Activated naive CD8-positive, alpha-beta T cell treated with anti-CD3 and anti-CD28 coated beads, Interleukin-2, amount 50 U/mL, for 16 hours (primary cell): Measurements from ENCODE around the gene PLCL2.
"Not testable (repeated sequence)": the region's sequence is repeated elsewhere in the genome, so short reads cannot be mapped to it uniquely, and the experiment has no call there.

Experiments
- DNase-seq: peaks from one replicate; pipeline ENCODE4 v3.0.0-alpha.2; 2020; ENCODE audit warnings: low read depth, low spot score

Gene PLCL2

DNA sequence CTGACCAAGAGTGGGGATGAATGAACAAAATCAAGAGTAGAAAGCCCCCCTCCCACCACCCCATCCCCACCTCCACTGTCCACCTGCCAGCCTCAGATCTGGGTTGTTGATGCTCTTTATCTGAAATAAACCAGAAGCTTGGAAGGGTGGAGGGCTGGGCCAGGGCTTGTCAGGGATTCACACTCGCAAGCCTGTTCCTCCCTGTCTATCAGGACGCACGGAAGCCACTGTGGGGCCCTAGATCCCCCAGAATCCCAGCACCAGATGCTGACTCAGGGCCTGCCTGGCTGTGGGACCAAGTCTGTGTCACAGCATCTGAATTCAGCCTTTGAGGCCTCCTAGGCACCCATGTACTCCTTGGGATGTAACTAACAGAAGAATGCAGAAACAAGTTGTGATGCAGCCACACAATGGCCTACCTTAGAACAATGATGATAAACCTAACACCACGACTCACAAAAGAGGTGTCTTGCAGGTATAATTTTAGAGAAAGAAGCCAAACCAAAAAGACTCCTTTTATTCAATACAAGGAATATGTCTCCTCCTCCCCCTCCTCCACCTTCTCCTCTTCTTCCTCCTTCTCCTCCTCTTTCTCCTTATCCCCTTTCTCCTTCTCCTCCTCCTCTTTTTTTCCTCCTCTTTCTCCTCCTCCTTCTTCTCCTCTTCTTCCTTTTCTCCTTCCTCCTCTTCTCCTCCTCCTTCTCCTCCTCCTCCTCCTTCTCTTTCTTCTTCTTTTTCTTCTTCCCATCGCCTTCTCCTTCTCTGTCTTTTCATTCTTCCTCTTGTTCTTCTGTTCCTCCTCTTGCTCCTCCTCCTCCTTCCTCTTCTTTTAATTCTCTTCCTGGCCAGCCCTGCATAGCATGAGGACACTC, 234.7 kb downstream of the PLCL2 start:
- DNase-seq = no peak

- no peak for DNase-seq
Measured at GRCh38 chr3:17120115-17120514, 235.4 kb downstream of the PLCL2 start.

DNA sequence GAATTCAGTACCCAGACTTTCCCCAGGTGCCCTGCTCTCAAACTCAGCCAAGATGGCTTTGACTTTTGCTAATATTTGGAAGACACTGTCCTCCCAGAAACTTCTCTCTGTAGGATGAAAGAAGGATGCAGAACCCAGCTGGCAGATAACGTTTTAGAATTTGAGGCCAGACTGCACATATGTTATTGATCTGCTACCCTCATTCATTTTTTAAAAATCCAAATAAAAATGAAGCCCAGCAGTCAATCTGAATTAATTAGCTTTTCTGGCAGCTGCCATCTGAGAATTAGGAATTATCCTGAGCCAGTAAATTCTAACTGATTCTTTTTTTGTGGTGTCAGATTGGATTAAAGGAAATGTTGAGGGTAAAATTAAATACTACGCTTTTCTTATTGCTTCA, 236.6 kb downstream of the PLCL2 start:
- no peak for DNase-seq

DNA sequence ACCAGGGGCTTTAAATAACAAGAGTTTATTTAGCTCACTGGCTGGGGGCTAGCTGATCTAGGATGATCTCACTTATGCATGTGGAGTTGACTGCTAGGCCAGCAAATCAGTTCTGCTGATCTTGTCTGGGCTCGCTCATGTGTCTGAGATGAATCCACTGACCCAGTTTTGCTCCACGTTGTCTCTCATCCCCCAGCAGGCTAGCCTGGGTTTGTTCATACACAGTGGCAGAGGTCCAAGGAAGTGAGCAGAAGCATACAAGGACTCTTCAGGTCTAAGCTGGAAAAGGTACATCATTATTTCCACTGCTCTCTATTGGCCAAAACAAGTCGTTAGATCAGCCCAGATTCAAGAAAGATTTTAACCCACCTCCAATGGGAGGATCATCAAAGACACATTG, 238.0 kb downstream of the PLCL2 start:
- no peak for DNase-seq

DNA sequence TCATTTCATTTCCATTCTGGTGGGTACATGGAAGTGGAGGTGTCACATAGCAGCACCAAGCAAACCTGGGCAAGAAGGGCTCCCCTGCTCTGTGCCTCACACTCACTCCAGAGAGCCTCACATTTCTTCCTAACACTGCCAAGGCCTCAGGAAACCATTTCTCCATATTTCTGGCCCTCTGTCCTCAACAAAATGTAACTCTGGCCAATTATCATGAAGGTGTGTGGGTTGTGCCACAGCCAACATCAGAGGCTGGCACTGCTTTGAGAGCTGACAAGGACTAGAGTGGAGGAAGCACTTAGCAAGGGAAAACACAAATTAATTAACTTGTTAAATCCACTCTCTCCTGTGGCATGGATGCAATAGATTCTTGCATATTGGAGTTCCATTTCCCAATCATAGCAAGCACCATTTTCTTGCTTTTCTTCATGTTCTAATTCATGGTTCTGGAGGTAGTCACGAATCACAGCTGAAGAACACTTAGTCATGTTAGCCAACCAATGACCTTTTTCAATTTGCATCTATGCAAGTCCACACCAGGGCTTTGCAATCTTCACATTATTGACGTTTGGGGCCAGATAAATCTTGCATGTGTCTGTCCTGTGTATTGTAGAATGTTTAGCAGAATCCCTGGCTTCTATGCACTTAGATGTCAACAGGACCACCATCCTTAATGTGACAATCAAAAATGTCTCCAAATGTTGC, 241.1 kb downstream of the PLCL2 start:
- DNase-seq = no peak

DNA sequence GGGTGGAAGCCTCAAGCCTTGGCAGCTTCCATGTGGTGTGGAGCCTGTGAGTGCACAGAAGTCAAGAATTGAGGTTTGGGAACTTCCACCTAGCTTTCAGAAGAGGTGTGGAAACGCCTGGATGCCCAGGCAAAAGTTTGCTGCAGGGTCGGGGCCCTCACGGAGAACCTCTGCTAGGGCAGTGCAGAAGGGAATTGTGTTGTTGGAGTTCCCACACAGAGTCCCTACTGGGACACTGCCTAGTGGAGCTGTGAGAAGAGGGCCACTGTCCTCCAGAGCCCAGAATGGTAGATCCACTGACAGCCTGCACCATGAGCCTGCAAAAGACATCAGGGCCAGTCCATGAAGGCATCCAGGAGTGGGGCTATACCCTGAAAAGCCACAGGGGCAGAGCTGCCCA, 243.9 kb downstream of the PLCL2 start:
- not testable (repeated sequence) for DNase-seq

DNA sequence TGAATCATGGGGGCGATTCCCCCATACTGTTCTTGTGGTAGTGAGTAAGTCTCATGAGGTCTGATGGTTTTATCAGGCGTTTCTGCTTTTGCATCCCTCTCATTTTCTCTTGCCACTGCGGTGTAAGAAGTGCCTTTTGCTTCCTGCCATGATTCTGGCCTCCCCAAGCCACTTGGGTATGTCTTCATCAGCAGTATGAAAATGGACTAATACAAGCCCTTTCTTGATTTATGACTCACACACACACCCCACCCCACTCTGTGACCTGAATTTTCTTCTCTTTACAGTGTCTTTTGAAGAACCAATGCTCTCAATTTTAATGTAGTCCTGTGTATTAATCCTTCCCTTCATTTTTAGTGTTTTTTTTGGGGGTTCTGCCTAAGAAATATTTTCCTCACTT, 244.8 kb downstream of the PLCL2 start:
- DNase-seq = no peak

GRCh38 chr3:17130956-17131355, 246.2 kb downstream of the PLCL2 start:
- no peak for DNase-seq

- no peak for DNase-seq
Measured at GRCh38 chr3:17132286-17133115, 247.7 kb downstream of the PLCL2 start.

DNA sequence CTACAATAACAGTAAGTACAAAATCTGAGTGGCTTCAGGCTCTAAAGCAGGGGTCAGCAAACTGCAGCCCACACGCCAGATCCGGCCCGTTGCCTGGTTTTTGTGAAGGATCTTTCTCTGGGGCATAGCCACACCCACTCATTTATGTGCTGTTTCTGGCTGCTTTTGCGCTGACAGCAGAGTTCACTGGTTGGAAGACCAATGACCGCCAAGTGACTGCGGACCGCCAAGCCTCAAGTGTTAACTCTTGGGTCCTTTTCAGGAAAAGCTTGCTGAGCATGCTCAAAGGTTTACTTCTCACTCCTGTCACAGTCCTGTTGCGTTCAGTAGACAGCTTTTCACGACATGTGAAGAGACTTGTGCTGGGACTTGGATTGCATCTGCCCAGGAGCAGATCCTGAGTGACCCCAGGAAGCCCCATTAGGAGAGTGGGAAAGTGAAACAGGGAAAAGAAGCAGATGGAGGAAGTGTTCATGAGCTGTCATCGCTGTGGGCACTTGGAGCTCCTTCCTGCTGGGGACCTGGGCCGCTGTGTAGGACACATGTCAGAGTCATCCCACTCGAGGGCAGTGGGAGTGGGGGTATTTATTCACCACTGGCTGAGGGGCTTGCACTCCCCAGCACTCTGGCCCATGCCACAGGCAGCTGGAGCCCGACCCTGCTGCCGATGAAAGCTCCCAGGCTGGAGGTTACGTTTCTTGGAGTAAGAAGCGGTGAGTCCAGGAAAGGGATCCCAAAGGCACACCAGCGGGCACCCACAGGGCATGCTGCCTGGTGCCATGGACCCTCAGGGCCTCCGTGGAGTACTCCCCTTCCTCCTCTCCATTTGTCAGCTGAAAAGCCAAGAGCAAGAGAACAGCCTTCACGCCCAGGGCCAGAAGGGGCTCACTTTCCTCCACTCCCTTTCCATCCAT, 249.1 kb downstream of the PLCL2 start:
- no peak for DNase-seq

DNA sequence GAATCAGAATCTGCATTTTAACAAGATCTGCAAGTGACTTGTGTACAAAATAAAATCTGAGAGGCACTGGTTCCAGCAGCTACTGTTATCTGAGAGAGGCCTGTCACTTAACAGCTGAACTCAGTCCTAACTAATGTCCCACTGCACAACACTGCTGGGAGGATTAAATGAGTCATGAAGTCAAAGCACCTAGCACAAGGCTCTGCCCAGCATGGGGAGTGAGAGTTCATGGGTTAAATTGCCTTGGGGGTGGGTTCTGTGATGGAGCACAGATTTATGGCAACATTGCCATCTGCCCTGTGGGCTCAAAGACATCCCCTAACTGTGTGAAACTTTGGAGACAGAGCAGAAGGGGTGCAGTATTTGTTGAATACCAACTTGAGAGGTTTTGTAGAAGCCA, 250.9 kb downstream of the PLCL2 start:
- DNase-seq = no peak

DNA sequence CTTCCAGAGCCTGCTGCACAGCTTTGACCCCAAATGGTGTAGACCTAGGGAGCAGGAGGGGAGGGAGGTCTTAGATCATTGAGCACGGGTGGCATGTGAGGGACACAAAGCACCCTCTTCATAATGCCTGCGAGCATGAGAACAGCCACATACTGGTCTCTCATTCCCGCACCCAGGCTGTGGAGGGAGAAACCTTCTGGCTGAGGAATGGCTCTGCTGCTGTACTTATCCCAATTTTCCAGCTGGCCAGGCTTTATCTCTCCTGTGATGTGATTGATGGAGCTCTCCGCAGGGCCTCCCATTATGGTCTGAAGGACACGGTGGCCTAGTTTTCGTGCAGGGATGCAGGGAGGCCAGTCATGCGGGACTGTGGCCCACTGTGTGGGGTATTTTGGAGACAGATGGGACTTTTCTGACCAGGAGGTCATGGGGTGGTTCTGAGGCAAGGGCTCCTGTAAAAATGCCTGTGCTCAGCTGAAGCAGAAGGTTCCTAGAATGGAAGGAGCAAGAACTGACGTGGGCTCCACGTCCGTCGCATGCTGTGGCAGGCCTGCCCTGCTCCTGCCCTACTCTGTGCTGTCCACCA, 251.5 kb downstream of the PLCL2 start:
- DNase-seq = no peak

GRCh38 chr3:17137321-17137826, 252.6 kb downstream of the PLCL2 start:
- DNase-seq = no peak

GRCh38 chr3:17138246-17139039, 253.7 kb downstream of the PLCL2 start:
- no peak for DNase-seq
